Measurements from ENCODE around the gene PTH1R.

DNA sequence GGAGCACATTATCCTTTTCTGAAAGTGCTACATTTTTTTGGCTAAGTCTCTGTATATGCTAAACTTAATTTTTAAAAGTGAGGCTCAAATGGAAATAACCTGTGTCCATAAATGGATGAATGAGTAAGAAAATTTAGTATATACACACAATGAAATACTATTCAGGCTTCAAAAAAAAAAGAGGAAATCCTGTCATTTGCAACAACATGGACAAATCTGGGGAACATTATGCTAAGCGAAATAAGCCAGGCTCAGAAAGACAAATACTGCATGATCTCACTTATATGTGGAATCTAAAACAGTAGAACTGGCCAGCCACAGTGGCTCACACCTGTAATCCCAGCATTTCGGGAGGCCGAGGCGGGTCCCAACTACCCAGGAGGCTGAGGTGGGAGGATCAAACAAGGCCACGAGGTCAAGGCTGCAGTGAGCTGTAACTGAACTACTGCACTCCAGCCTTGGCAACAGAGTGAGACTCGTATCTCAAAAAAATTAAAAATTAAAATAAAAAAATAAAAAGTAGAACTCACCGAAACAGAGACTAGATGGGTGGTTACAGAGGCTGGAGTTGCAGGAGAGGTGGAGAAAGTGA lies 73.2 kb downstream of the PTH1R start:
- no peak for TF ChIP-seq EZH2 (IDR thresholded peaks at IDR 0.05; ENCODE audit: borderline replicate concordance, low read depth, low read length, severe bottlenecking)
- TF ChIP-seq, protein P1, sequence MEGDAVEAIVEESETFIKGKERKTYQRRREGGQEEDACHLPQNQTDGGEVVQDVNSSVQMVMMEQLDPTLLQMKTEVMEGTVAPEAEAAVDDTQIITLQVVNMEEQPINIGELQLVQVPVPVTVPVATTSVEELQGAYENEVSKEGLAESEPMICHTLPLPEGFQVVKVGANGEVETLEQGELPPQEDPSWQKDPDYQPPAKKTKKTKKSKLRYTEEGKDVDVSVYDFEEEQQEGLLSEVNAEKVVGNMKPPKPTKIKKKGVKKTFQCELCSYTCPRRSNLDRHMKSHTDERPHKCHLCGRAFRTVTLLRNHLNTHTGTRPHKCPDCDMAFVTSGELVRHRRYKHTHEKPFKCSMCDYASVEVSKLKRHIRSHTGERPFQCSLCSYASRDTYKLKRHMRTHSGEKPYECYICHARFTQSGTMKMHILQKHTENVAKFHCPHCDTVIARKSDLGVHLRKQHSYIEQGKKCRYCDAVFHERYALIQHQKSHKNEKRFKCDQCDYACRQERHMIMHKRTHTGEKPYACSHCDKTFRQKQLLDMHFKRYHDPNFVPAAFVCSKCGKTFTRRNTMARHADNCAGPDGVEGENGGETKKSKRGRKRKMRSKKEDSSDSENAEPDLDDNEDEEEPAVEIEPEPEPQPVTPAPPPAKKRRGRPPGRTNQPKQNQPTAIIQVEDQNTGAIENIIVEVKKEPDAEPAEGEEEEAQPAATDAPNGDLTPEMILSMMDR (IDR thresholded peaks at IDR 0.05; ENCODE audit: borderline replicate concordance, extremely low read depth, low read length, poor library complexity, severe bottlenecking) = no peak
